ENCODE data around the gene SH2D3A. TPM values are rescaled to one million over a fixed set of nuclear protein-coding genes. Genes with fewer than 3 reads are reported as not detected.

The SH2D3A gene
- total and polyA plus RNA-seq, 11 donors = 0.08 to 0.56 (median 0.25) TPM; not detected in 6

DNA sequence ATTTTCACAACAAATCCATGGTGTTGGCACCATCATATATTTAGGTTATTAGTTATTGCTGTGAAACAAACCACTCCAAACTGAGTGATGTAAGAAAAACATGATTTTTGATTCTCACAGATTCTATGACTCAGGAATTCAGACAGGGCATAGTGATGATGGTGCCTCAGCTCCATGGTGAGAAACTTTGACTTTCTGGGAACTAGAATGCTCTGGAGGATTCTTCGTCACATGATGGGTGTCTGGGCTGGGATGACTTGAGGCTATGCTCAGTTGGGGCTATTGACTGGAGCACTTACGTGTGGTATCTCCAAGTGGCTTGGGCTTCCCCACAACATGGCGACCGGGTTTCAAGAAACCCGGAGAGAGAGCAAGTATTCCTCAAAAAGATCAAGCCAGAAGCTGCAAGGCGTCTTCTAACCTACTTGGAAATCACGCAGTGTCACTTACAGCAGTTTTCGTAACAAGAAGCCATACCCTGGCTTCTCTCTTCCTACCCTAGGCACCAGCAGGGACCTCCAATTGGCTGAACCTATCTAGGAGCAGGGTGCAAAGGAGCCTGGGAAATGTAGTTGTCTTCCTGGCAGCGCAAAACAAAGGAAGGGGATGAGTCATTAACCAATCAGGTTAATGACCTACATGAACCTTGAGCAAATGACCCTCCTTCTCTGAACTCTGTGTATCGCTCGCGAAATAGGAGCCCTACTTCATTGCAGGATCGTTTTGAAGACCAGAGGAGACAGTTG, 27.6 kb upstream of the SH2D3A start:
- WGBS, 4 donors = 64 to 81% (median 77%) methylated on average over 13 of the region's 13 CpGs
- TF ChIP-seq POLR2A (IDR thresholded peaks at IDR 0.05) = no peak
- no peak for TF ChIP-seq CTCF (IDR thresholded peaks at IDR 0.05)
- H3K27me3 ChIP-seq = peaks cover 0 to 31% (median 0%) of the 10 kb centered on the region in 9 donors

DNA sequence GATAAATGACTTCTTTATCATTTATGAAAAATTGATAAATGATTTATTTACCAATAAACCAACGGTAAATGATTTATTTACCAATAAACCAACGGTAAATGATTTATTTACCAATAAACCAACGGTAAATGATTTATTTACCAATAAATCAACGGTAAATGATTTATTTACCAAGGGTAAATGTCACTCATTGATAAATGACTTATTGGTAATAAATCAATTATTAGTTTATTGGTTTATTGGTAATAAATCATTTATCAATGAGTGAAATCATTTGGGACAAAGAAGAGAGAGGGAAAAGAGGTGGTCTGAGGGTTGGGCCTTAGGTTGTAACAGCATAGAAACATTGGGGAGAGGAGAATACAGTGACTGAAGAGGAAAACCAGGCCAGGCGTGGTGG, 26.7 kb upstream of the SH2D3A start:
- Histone ChIP-seq H3K9me3 (peaks cover 0 to 13% (median 8%) of the 10 kb centered on the region in 12 donors), H3K27me3 (peaks cover 0 to 31% (median 0%) of the 10 kb centered on the region in 9 donors), H3K4me3 (no peak overlapping the region), H3K36me3 (no peaks in the 10 kb centered on the region), H3K4me1 (peaks cover 0 to 11% (median 0%) of the 10 kb centered on the region in 12 donors), H3K27ac (no peak overlapping the region)
- intact Hi-C loops (cut with DNase I) = no loop called here
- WGBS, 4 donors = 89 to 92% (median 92%) methylated on average over 5 of the region's 5 CpGs
- no peak for ATAC-seq
- no peak for TF ChIP-seq POLR2A (IDR thresholded peaks at IDR 0.05)
- no peak for TF ChIP-seq CTCF (IDR thresholded peaks at IDR 0.05)
- DNase-seq = no peak

More for the DNA sequence above, 27.6 kb upstream of the SH2D3A start:
- peaks cover 0 to 13% (median 8%) of the 10 kb centered on the region in 12 donors for H3K9me3 ChIP-seq
- no peaks in the 10 kb centered on the region for H3K36me3 ChIP-seq
- ATAC-seq (no peak), DNase-seq (no peak)
- intact Hi-C loops (cut with DNase I) = no loop called here
- no peak overlapping the region for H3K27ac ChIP-seq
- no peak overlapping the region for H3K4me3 ChIP-seq
- peaks cover 0 to 18% (median 0%) of the 10 kb centered on the region in 12 donors for H3K4me1 ChIP-seq

DNA sequence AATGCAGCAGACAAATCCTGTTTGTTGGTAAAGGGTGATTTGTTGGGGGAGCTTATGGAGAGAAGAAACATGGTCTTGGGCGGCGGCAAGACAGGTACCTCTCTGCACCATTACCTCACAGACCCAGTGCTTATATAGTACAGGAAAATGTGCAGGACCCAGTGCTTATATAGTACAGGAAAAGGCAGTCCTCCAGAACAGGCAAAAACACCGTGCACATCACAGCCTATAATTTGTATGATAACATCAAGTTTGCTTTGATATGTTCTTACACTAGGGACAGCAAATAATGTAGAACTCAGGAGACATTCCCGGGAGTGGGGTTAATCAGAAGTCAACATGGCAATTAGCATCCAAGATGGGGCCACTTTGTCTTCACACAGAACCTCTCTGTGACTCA, 26.2 kb upstream of the SH2D3A start:
- ATAC-seq = no peak
- H3K27me3 ChIP-seq = peaks cover 0 to 30% (median 0%) of the 10 kb centered on the region in 9 donors
- H3K9me3 ChIP-seq = peaks cover 0 to 13% (median 8%) of the 10 kb centered on the region in 12 donors
- no peak for DNase-seq
- H3K4me1 ChIP-seq = peaks cover 0 to 5% (median 0%) of the 10 kb centered on the region in 12 donors
- H3K27ac ChIP-seq = no peak overlapping the region
- H3K36me3 ChIP-seq = no peaks in the 10 kb centered on the region
- H3K4me3 ChIP-seq = no peak overlapping the region
- 73 to 82% (median 75%) methylated on average over 4 of the region's 4 CpGs for WGBS, 4 donors
- intact Hi-C loops (cut with DNase I) = no loop called here
- no peak for TF ChIP-seq POLR2A (IDR thresholded peaks at IDR 0.05)
- TF ChIP-seq CTCF (IDR thresholded peaks at IDR 0.05) = no peak

DNA sequence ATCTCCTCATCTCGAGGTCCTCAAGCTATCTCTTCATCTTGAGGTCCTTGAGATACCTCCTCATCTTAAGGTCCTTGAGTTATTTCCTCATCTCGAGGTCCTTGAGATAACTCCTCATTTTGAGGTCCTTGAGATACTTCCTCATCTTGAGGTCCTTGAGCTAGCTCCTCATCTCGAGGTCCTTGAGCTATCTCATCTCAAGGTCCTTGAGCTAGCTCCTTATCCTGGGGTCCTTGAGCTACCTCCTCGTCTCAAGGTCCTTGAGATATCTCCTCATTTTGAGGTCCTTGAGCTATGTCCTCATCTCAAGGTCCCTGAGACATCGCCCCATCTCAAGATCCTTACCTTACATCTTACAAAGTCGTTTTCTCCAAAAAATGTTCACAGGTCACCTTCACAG, 24.0 kb upstream of the SH2D3A start:
- intact Hi-C loops (cut with DNase I) = no loop called here
- ATAC-seq = no peak
- Histone ChIP-seq H3K27ac (no peak overlapping the region), H3K4me3 (no peak overlapping the region), H3K4me1 (no peaks in the 10 kb centered on the region), H3K9me3 (peaks cover 0 to 13% (median 8%) of the 10 kb centered on the region in 12 donors), H3K36me3 (no peaks in the 10 kb centered on the region), H3K27me3 (peaks cover 0 to 19% (median 0%) of the 10 kb centered on the region in 9 donors)
- WGBS, 4 donors = 58 to 69% (median 64%) methylated on average over 6 of the region's 6 CpGs
- DNase-seq = no peak
- TF ChIP-seq CTCF (IDR thresholded peaks at IDR 0.05) (no peak), POLR2A (IDR thresholded peaks at IDR 0.05) (no peak)
